ENCODE data around the gene TMEM30A.

- TF ChIP-seq CTCF (IDR thresholded peaks at IDR 0.05; ENCODE audit: insufficient read depth, low read length, poor library complexity, severe bottlenecking) = no peak
- no peak for TF ChIP-seq EZH2phosphoT487 (conservative IDR thresholded peaks at IDR 0.05; ENCODE audit: low read length)
Measured at GRCh38 chr6:75281653-75282052, 2.9 kb downstream of the TMEM30A start.
